SK-N-SH (cell line): ENCODE measurements around the gene WWTR1. TPM values are rescaled to one million over a fixed set of nuclear protein-coding genes. Genes with fewer than 3 reads are reported as not detected.

Source experiments
- CTCF ChIA-PET: fragments of 300-600, 350-600 bp; formaldehyde crosslinking; extraction: SDS; loops from one replicate; lab custom pipeline; 2021; lab: Yijun Ruan, JAX
- POLR2A ChIA-PET: fragments of 350-600 bp; sonication (Branson Sonifier 250); formaldehyde crosslinking; extraction: SDS; loops from one replicate; lab custom pipeline; 2020; ENCODE audit warnings: antibody characterized with exemption, inconsistent platforms; lab: Yijun Ruan, JAX
- DNase-seq: peaks from one replicate; pipeline ENCODE4 v3.0.0; 2012
- H2AFZ ChIP-seq: fragments of 200-600 bp; sonication (generic); 2 replicates; pipeline ENCODE4 v1.8.1; 2016; ENCODE audit warnings: antibody characterized with exemption, mild to moderate bottlenecking, low read depth
- H3F3A ChIP-seq: fragments of 200-600 bp; sonication (generic); replicated peaks from 2 replicates; pipeline ENCODE3; 2016; ENCODE audit warnings: antibody characterized with exemption, mild to moderate bottlenecking; ENCODE audit not compliant: insufficient read depth
- H3K27ac ChIP-seq, 2 experiments: fragments of 200-500 bp in 1 of 2; fragments of 200-600 bp in 1 of 2; sonication (Bioruptor generic) in 1 of 2; sonication (generic), shearing (Covaris generic) in 1 of 2; 2 replicates each; pipeline versions ENCODE4 v1.5.1 to v1.6.1; 2014 to 2016; ENCODE audit warnings: low read depth in 2 of 2, inconsistent platforms in 1 of 2, low read length in 1 of 2, mild to moderate bottlenecking in 1 of 2, mixed read lengths in 1 of 2
- H3K27me3 ChIP-seq: fragments of 200-600 bp; sonication (generic), shearing (Covaris generic); 2 replicates; pipeline ENCODE4 v1.6.1; 2016; ENCODE audit warnings: mixed run types; ENCODE audit not compliant: insufficient read depth
- H3K36me3 ChIP-seq, 2 experiments: fragments of 200-500 bp in 1 of 2; fragments of 200-600 bp in 1 of 2; sonication (Bioruptor generic) in 1 of 2; sonication (generic) in 1 of 2; replicated peaks in 1 of 2; 2 replicates each; pipeline versions ENCODE3 to v1.5.1; 2014 to 2016; ENCODE audit warnings: low read length in 1 of 2, mild to moderate bottlenecking in 1 of 2; ENCODE audit not compliant: insufficient read depth in 2 of 2, control insufficient read depth in 1 of 2
- H3K4me1 ChIP-seq, 2 experiments: fragments of 200-500 bp in 1 of 2; fragments of 200-600 bp in 1 of 2; sonication (Bioruptor generic) in 1 of 2; sonication (generic), shearing (Covaris generic) in 1 of 2; 2 replicates each; pipeline versions ENCODE4 v1.5.1 to v1.6.1; 2014 to 2016; ENCODE audit warnings: low read depth in 1 of 2, low read length in 1 of 2, mixed run types in 1 of 2; ENCODE audit not compliant: insufficient read depth in 2 of 2, control insufficient read depth in 1 of 2
- H3K4me2 ChIP-seq: fragments of 200-600 bp; sonication (generic), shearing (Covaris generic); 2 replicates; pipeline ENCODE4 v1.6.1; 2017; ENCODE audit warnings: mixed run types
- H3K4me3 ChIP-seq, 2 experiments: fragments of 200-500 bp in 1 of 2; fragments of 200-600 bp in 1 of 2; sonication (Bioruptor generic) in 1 of 2; sonication (generic), shearing (Covaris generic) in 1 of 2; 2 replicates each; pipeline versions ENCODE4 v1.5.1 to v1.8.1; 2014 to 2016; ENCODE audit warnings: low read depth in 2 of 2, inconsistent platforms in 1 of 2, low read length in 1 of 2, mild to moderate bottlenecking in 1 of 2, mixed read lengths in 1 of 2, moderate library complexity in 1 of 2
- H3K79me2 ChIP-seq: fragments of 200-600 bp; sonication (generic); 2 replicates; pipeline ENCODE4 v1.8.1; 2017; ENCODE audit warnings: mild to moderate bottlenecking; ENCODE audit not compliant: insufficient read depth
- H3K9ac ChIP-seq: fragments of 200-600 bp; sonication (generic); 2 replicates; pipeline ENCODE4 v1.6.1; 2017; ENCODE audit warnings: mixed run types
- H3K9me2 ChIP-seq: fragments of 200-600 bp; sonication (generic); 2 replicates; pipeline ENCODE4 v1.6.1; 2017; ENCODE audit warnings: mixed run types
- H3K9me3 ChIP-seq: fragments of 200-600 bp; sonication (generic); 2 replicates; pipeline ENCODE4 v1.6.1; 2017; ENCODE audit warnings: mixed run types, mild to moderate bottlenecking, moderate library complexity
- H4K20me1 ChIP-seq: fragments of 200-600 bp; sonication (generic); 2 replicates; pipeline ENCODE4 v1.6.1; 2017; ENCODE audit warnings: mild to moderate bottlenecking, mixed run types; ENCODE audit not compliant: insufficient read depth
- CHD2 ChIP-seq: fragments of 150-350 bp; IDR thresholded peaks from 2 replicates; pipeline ENCODE4 v1.6.1; 2018; ENCODE audit warnings: low read length; ENCODE audit not compliant: partially characterized antibody
- CTCF ChIP-seq: fragments of 200-600 bp; sonication (generic); IDR thresholded peaks from 2 replicates; pipeline ENCODE4 v1.6.1; 2017; ENCODE audit warnings: antibody characterized with exemption, mild to moderate bottlenecking, moderate library complexity
- ELF1 ChIP-seq: IDR thresholded peaks from 2 replicates; pipeline ENCODE4 v1.4.0; 2012
- EZH2phosphoT487 ChIP-seq: fragments of 200-600 bp; sonication (generic); IDR thresholded peaks from 2 replicates; pipeline ENCODE4 v1.6.1; 2017; ENCODE audit warnings: low read depth, mixed run types, mild to moderate bottlenecking, antibody characterized with exemption, moderate library complexity, borderline replicate concordance
- FOSL2 ChIP-seq: IDR thresholded peaks from 2 replicates; pipeline ENCODE4 v1.4.0; 2012; ENCODE audit warnings: low read depth, mild to moderate bottlenecking, moderate library complexity, borderline replicate concordance
- FOXJ3 ChIP-seq: sonication (generic); formaldehyde crosslinking; IDR thresholded peaks from 2 replicates; pipeline ENCODE4 v1.5.1; 2020; ENCODE audit warnings: mild to moderate bottlenecking, missing genetic modification reagents
- GATA2 ChIP-seq: sonication (generic); formaldehyde crosslinking; IDR thresholded peaks from 2 replicates; pipeline ENCODE4 v1.5.0; 2020; ENCODE audit warnings: mild to moderate bottlenecking, missing genetic modification reagents
- MEF2A ChIP-seq: IDR thresholded peaks from 2 replicates; pipeline ENCODE4 v1.4.0; 2012; ENCODE audit warnings: low read depth, borderline replicate concordance
- MXI1 ChIP-seq: IDR thresholded peaks from 2 replicates; pipeline ENCODE4 v1.6.1; 2012; ENCODE audit warnings: mild to moderate bottlenecking, low read depth, low read length, improper control_type of control experiment
- PBX3 ChIP-seq: IDR thresholded peaks from 2 replicates; pipeline ENCODE4; 2012
- POLR2AphosphoS5 ChIP-seq: IDR thresholded peaks from 2 replicates; pipeline ENCODE4 v1.6.1; 2012; ENCODE audit warnings: low read depth, low read length
- RCOR1 ChIP-seq: fragments of 150-350 bp; IDR thresholded peaks from 2 replicates; pipeline ENCODE4 v1.6.1; 2017; ENCODE audit warnings: antibody characterized with exemption, low read length
- RXRA ChIP-seq: IDR thresholded peaks from 2 replicates; pipeline ENCODE4 v1.4.0; 2012; ENCODE audit warnings: low read depth, mild to moderate bottlenecking, borderline replicate concordance
- TAF1 ChIP-seq: IDR thresholded peaks from 2 replicates; pipeline ENCODE4 v1.6.1; 2012; ENCODE audit warnings: low read depth, mild to moderate bottlenecking, low read length, moderate library complexity, borderline replicate concordance
- TCF12 ChIP-seq: IDR thresholded peaks from 2 replicates; pipeline ENCODE4 v1.4.0; 2012
- TEAD4 ChIP-seq: IDR thresholded peaks from 2 replicates; pipeline ENCODE4 v1.4.0; 2012; ENCODE audit warnings: mild to moderate bottlenecking, borderline replicate concordance; ENCODE audit not compliant: insufficient read depth
- WGBS: methylation state at CpG from one replicate; pipeline ENCODE4 v1.1.6; 2017; ENCODE audit warnings: low lambda C conversion rate; 5-methylcytosine and 5-hydroxymethylcytosine counted together
- polyA plus RNA-seq, 3 experiments: library from polyadenylated mRNA; depleted of rRNA; stranded (reverse); fragments of >200 nt; gene quantifications; 2 replicates each; pipeline ENCODE4 v1.2.3, GENCODE V29; 2012

The WWTR1 gene
- polyA plus RNA-seq, 1 of the 3 experiments (the other 2 are of a cell fraction), result 60.6 TPM

GRCh38 chr3:149610351-149611105 is 47.3 kb downstream of the WWTR1 start:
- peak; percentile 31; the same call in 1 of the 2 replicates for TF ChIP-seq PBX3
- no peak for TF ChIP-seq MXI1
- H4K20me1 ChIP-seq, result no peaks in the 10 kb centered on the region
- peak overlapping the region in 1 of 2 experiments; percentile 41; a peak in 1 of 4 replicates for H3K27ac ChIP-seq
- H3K36me3 ChIP-seq, result peaks cover 0 to 16% of the 10 kb centered on the region in 2 experiments
- peaks cover 91% of the 10 kb centered on the region for H3K79me2 ChIP-seq
- peaks cover 0 to 27% of the 10 kb centered on the region in 2 experiments; a peak in 1 of 4 replicates for H3K4me1 ChIP-seq
- H3K4me3 ChIP-seq, result no peak overlapping the region
- no peaks in the 10 kb centered on the region for H3K9me2 ChIP-seq
- no peak overlapping the region for H2AFZ ChIP-seq
- peaks cover 15% of the 10 kb centered on the region for H3F3A ChIP-seq
- H3K4me2 ChIP-seq, result no peak overlapping the region
- no peaks in the 10 kb centered on the region for H3K27me3 ChIP-seq
- H3K9ac ChIP-seq, result no peak overlapping the region
- no peak for DNase-seq
- ChIA-PET POLR2A (no interaction called here), CTCF (interaction anchor here (0.6 to 1.5 kb wide), 3 partner anchors 64 to 540 kb away, joined by 3 read pairs; no protein-coding TSS in a partner anchor)
- 62% methylated on average over 6 of the region's 6 CpGs for WGBS
- no peaks in the 10 kb centered on the region for H3K9me3 ChIP-seq

- TF ChIP-seq TAF1 (no peak), RXRA (no peak), EZH2phosphoT487 (no peak), GATA2 (CRISPR knock-in tag) (no peak), TEAD4 (no peak), CHD2 (no peak), RCOR1 (no peak), TCF12 (no peak), FOSL2 (no peak), POLR2AphosphoS5 (no peak), ELF1 (no peak), CTCF (no peak), FOXJ3 (no peak), MEF2A (no peak)
- H3K4me1 ChIP-seq, result peaks cover 2 to 36% of the 10 kb centered on the region in 2 experiments; a peak in 3 of 4 replicates
- H3K9me2 ChIP-seq, result no peaks in the 10 kb centered on the region
- H2AFZ ChIP-seq, result no peak overlapping the region
- no peak overlapping the region for H3K9ac ChIP-seq
- H3F3A ChIP-seq, result peaks cover 15% of the 10 kb centered on the region
- peaks cover 0 to 12% of the 10 kb centered on the region in 2 experiments for H3K36me3 ChIP-seq
- H3K9me3 ChIP-seq, result no peaks in the 10 kb centered on the region
- no peaks in the 10 kb centered on the region for H3K27me3 ChIP-seq
- DNase-seq, result no peak
- H3K27ac ChIP-seq, result peak overlapping the region in 1 of 2 experiments; percentile 41; a peak in 2 of 4 replicates
- H3K4me2 ChIP-seq, result no peak overlapping the region
- peaks cover 91% of the 10 kb centered on the region for H3K79me2 ChIP-seq
- H4K20me1 ChIP-seq, result no peaks in the 10 kb centered on the region
- WGBS, result 56% methylated on average over 4 of the region's 4 CpGs
- H3K4me3 ChIP-seq, result no peak overlapping the region
- POLR2A ChIA-PET, result no interaction called here
- CTCF ChIA-PET, result interaction anchor here (0.6 to 1.1 kb wide), 2 partner anchors 22 to 541 kb away, joined by 3 to 4 read pairs; no protein-coding TSS in a partner anchor
These were observed 48.2 kb downstream of the WWTR1 start for GRCh38 chr3:149609595-149609994.
